ENCODE measurements around the gene HOXB4.

Gene HOXB4

GRCh38 chr17:48528153-48528935, 49.8 kb downstream of the HOXB4 start:
- no peak for DNase-seq

GRCh38 chr17:48527547-48527932, 50.6 kb downstream of the HOXB4 start:
- DNase-seq, result no peak

GRCh38 chr17:48526608-48527546, 51.3 kb downstream of the HOXB4 start:
- no peak for DNase-seq
